ENCODE results near the gene ADARB2.
"Not testable (repeated sequence)": the region's sequence is repeated elsewhere in the genome, so short reads cannot be mapped to it uniquely, and the experiment has no call there.

The ADARB2 gene

GRCh38 chr10:1737222-1738061 is at the start of gene ADARB2:
Gene ADARB2, minus strand, starts transcription at chr10:1737525.
- no peak for DNase-seq

- DNase-seq: no peak
Measured at GRCh38 chr10:1785835-1786234, 48.5 kb upstream of the ADARB2 start.

DNA sequence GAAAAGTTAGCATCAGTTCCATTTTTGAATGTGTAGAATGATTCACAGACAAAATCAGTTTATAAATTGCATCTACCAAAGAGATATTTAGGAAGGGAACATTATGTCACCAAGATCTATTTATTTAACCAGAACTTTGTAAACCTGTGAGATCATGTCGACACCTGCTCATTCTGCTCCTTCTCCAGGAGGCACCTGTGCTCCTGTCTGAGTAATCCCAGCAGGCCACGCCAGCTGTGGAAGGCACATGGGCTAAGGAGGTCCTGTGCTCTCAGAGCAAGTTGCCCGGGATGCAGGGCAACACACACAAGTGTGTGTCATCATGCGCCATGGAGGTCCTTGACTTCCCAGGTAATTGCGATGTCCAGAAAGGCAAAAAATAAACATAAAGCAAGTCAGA is 45.5 kb upstream of the ADARB2 start:
- DNase-seq: no peak

- no peak for DNase-seq
Measured at GRCh38 chr10:1779796-1780195, 42.5 kb upstream of the ADARB2 start.

- DNase-seq: no peak
Measured at GRCh38 chr10:1778375-1778969, 41.1 kb upstream of the ADARB2 start.

GRCh38 chr10:1776127-1776662 is 38.9 kb upstream of the ADARB2 start:
- no peak for DNase-seq

GRCh38 chr10:1774796-1775195 is 37.5 kb upstream of the ADARB2 start:
- no peak for DNase-seq

DNA sequence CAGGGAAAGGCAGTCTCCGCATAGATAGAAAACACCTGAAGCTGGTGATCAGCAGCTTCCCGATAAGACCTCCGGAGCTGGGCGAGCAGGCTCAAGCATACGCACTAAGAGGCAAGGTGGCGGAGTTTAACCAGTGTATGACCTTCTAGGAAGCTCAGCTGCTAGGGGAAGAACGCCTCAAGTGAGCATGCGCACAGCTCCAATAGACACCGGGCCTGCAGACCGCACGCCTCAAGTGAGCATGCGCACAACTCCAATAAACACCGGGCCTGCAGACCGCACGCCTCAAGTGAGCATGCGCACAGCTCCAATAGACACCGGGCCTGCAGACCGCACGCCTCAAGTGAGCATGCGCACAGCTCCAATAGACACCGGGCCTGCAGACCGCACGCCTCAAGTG is 35.9 kb upstream of the ADARB2 start:
- not testable (repeated sequence) for DNase-seq

DNA sequence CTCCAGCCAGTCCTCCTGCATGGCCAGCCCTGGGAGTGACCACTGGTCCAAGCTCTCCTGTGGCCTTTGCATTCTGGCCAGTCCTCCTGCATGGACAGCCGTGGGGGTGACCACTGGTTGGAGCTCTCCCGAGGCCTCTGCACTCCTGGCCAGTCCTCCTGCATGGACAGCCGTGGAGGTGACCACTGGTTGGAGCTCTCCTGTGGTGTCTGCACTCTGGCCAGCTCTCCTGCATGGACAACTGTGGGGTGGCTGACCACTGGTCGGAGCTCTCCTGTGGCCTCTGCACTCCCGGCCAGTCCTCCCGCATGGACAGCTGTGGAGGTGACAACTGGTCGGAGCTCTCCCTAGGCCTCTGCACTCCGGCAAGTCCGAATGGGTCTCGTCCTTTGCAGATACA is 28.7 kb upstream of the ADARB2 start:
- DNase-seq: no peak

- DNase-seq: no peak
Measured at GRCh38 chr10:1762076-1762475, 24.8 kb upstream of the ADARB2 start.

DNA sequence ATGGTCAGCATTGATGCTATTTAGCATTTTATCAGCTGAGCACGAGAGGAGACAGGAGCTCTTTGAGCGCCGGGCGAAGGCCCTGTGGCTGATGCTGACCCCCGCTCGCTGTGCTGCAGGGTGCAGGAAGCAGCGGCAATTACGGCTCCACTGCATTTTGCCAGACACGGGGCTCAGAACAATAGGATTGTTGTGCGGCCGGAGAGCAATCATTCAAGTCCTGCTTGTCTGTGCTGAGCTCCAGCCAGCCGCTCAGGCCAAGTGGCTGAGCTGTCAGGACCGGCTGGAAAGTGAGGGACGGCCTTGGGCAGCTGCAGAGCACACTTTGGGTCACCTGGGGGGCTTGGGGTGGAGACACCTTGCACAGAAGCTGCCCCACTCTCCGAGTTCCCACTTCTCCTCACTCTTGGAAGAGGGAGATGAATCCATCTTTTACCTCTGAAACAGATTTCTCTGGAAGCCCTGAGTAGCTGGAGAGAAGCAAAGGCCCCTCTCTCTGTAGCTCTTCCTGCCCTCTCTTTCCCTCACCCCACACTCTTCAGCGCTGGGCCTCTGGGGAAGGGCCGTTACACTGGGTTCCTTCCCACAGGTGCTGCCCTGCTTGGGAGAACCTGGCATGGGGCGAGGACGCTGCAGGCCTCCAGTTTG is 17.3 kb upstream of the ADARB2 start:
- no peak for DNase-seq

DNA sequence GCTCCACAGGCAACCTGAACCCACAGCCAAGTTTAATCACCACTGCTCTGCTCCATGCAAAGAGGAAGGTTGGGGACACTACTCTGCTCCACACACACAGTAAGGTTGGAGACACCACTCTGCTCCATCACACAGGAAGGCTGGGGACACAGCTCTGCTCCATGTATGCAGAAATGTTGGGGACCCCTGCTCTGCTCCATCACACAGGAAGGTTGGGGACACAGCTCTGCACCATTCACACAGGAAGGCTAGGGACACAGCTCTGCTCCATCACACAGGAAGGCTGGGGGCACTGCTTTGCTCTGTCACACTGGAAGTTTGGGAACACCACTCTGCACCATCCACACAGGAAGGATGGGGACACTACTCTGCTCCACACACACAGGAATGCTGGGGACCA is 14.8 kb upstream of the ADARB2 start:
- no peak for DNase-seq

- DNase-seq: no peak
Measured at GRCh38 chr10:1747590-1748157, 10.3 kb upstream of the ADARB2 start.

- no peak for DNase-seq
Measured at GRCh38 chr10:1746796-1747195, 9.5 kb upstream of the ADARB2 start.

- no peak for DNase-seq
Measured at GRCh38 chr10:1745780-1746456, 8.6 kb upstream of the ADARB2 start.

GRCh38 chr10:1744524-1744923 is 7.2 kb upstream of the ADARB2 start:
- no peak for DNase-seq

- no peak for DNase-seq
Measured at GRCh38 chr10:1743141-1743540, 5.8 kb upstream of the ADARB2 start.

DNA sequence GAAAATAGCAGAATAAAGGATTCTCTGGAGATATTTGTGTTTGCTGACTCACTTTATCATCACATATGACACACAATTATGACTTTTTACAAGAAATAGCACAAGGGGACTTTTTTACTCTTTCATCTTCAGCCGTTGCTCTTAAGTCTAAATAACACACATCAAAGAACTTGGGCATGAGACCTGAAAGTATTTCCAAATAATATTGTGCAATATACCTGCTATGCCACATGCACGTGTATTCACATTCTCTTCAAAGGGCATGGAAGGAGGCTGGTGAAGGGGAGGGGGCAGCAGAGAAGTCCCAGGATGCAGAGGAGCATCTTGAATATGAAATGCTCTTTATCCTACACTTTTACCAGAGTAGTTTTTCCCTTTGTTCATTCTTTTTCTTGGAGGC is 4.1 kb upstream of the ADARB2 start:
- DNase-seq: no peak

GRCh38 chr10:1739751-1740150 is 2.4 kb upstream of the ADARB2 start:
- DNase-seq: no peak

GRCh38 chr10:1738950-1739349 is 1.6 kb upstream of the ADARB2 start:
- DNase-seq: no peak

DNA sequence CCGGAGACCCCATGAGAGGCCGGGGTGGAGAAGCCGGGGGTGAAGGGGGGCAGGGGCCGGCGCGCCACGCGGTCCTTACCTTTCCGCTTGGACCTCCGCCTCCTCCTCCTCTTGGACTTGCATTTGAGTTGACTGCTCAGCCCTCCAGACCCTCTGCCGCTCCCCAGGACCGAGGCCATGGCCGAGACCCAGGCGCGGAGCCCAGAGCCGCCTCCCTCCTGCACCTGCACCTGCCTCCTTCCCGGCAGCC is 428 bp downstream of the ADARB2 start:
- no peak for DNase-seq

DNA sequence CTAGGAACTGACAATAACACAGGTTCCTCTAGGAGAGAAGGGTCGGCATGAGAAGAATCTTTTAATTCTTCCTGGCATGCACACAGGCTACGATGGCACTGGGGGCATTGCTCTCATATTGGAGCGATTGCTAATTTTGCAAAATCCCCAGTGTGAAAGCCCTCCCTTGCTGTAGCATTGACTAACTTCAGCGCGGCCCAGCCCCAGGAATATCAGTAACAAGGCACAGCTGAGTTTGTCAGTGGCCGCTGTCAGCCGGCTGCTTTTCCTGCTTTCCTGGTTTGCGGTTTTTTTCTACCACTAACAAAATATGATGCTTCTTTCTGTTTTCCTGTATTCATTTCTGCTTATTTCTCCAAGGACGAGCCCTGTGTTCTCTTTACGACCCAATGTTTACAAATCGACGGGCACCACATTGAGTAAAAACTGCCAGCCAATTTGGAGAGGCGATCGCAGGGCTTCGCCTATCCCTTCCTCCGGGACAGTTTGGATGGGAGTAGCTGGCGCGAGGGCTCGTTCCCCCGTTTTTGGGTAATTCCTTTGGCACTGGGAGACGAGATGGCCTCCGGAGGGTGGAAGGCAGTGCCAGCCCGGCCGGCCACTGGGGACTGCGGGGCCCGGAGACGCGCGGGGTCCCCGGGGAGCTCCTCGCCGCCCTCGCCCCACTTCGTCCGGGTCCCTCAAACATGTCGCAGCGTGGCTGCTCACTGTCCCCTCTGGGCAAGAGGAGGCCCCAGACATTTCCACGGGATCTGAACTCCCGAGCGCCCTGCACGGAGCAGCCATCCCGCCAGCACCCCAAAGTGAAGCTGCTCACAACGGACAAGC is 967 bp downstream of the ADARB2 start:
- DNase-seq: no peak

All from CD4-positive, alpha-beta T cell treated with Interleukin-12 subunit alpha and Interleukin-12 subunit beta, for 1 hour (primary cell).